ENCODE results near the gene RSPO3. TPM values are rescaled to one million over a fixed set of nuclear protein-coding genes. Genes with fewer than 3 reads are reported as not detected.

RSPO3 gene
- total RNA-seq, 4 donors from 2014 or later: 1.9 to 10.7 (median 4.0) TPM

DNA sequence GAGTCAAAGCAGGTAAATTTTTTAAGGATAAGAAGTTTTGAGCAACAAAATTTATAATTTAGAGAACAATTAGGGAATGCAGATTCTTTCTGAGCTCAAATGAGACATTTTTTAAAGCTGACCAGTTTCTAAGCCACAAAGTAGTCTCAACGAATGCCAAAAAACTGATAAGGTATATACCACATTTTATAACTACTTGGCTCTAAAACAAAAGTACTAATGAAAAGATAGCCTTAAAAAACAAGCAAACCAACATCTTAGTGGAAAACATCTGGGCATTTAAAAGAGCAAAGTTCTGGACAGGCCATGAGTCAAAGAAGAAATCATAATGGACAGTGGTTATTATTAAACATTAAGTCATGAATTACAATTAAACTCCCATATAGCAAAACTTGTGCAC lies 125.0 kb downstream of the RSPO3 start:
- Histone ChIP-seq H3K4me3 (no peak overlapping the region), H3K9me3 (no peaks in the 10 kb centered on the region), H3K27ac (no peak overlapping the region), H3K4me1 (no peaks in the 10 kb centered on the region), H3K36me3 (no peaks in the 10 kb centered on the region), H3K27me3 (no peaks in the 10 kb centered on the region)
- DNase-seq: no peak
- no peak for TF ChIP-seq POLR2A (IDR thresholded peaks at IDR 0.05)
- TF ChIP-seq, protein P1, sequence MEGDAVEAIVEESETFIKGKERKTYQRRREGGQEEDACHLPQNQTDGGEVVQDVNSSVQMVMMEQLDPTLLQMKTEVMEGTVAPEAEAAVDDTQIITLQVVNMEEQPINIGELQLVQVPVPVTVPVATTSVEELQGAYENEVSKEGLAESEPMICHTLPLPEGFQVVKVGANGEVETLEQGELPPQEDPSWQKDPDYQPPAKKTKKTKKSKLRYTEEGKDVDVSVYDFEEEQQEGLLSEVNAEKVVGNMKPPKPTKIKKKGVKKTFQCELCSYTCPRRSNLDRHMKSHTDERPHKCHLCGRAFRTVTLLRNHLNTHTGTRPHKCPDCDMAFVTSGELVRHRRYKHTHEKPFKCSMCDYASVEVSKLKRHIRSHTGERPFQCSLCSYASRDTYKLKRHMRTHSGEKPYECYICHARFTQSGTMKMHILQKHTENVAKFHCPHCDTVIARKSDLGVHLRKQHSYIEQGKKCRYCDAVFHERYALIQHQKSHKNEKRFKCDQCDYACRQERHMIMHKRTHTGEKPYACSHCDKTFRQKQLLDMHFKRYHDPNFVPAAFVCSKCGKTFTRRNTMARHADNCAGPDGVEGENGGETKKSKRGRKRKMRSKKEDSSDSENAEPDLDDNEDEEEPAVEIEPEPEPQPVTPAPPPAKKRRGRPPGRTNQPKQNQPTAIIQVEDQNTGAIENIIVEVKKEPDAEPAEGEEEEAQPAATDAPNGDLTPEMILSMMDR (IDR thresholded peaks at IDR 0.05): no peak

Other genes with a start within 250 kb of the RSPO3 start
- gene RNF146, start 148.2 kb downstream of the RSPO3 start, total RNA-seq: 10 to 100 TPM; 21.5 to 87.5 (median 37.7) TPM
- 10 to 100 TPM; 48.9 to 71.8 (median 60.0) TPM for gene ECHDC1, start 224.9 kb downstream of the RSPO3 start, total RNA-seq

All from Peyer's patch (tissue), 4 donors.